SK-N-SH treated with all-trans-retinoic acid at 6 μM for 48 hours (cell line): Measurements from ENCODE around the gene HMX1.

Source experiments
- ATAC-seq: fragments of 200-7000 bp; cut with Tn5 transposase; 3 replicates; pipeline ENCODE4 v1.9.1; 2020; ENCODE audit warnings: mild to moderate bottlenecking, moderate library complexity
- ARNTL ChIP-seq: fragments of 450-650 bp; formaldehyde crosslinking; IDR thresholded peaks from 2 replicates; pipeline ENCODE4 v1.5.0; 2020; ENCODE audit warnings: low read depth, mild to moderate bottlenecking, moderate library complexity, borderline replicate concordance
- BACH2 ChIP-seq: fragments of 250-450 bp; sonication (Bioruptor Pico); IDR thresholded peaks from 2 replicates; pipeline ENCODE4 v1.9.0; 2021; ENCODE audit warnings: mild to moderate bottlenecking, borderline replicate concordance
- CREB5 ChIP-seq: fragments of 250-450 bp; sonication (Bioruptor Pico); IDR thresholded peaks from 2 replicates; pipeline ENCODE4 v1.5.1; 2020; ENCODE audit warnings: low read depth, mild to moderate bottlenecking, moderate library complexity
- CSDC2 ChIP-seq: fragments of 250-450 bp; sonication (Bioruptor Pico); IDR thresholded peaks from 2 replicates; pipeline ENCODE4 v1.5.0; 2020; ENCODE audit warnings: mild to moderate bottlenecking, moderate library complexity
- CSRNP3 ChIP-seq: fragments of 250-450 bp; sonication (Bioruptor Pico); IDR thresholded peaks from 2 replicates; pipeline ENCODE4 v1.5.1; 2021; ENCODE audit warnings: mild to moderate bottlenecking, moderate library complexity
- ESRRG ChIP-seq: fragments of 250-450 bp; sonication (Bioruptor Pico); IDR thresholded peaks from 2 replicates; pipeline ENCODE4 v1.6.1; 2021; ENCODE audit warnings: mild to moderate bottlenecking
- GLIS3 ChIP-seq: fragments of 250-450 bp; sonication (Bioruptor Pico); IDR thresholded peaks from 2 replicates; pipeline ENCODE4 v1.5.0; 2020; ENCODE audit warnings: mild to moderate bottlenecking, moderate library complexity
- ISL1 ChIP-seq: fragments of 250-450 bp; sonication (Bioruptor Pico); IDR thresholded peaks from 2 replicates; pipeline ENCODE4 v2.1.2; 2022; ENCODE audit warnings: mild to moderate bottlenecking, moderate library complexity
- OSR1 ChIP-seq: fragments of 250-450 bp; sonication (Bioruptor Pico); IDR thresholded peaks from 2 replicates; pipeline ENCODE4 v1.8.0; 2022; ENCODE audit warnings: moderate library complexity, mild to moderate bottlenecking, inconsistent platforms
- PATZ1 ChIP-seq: fragments of 250-450 bp; sonication (Bioruptor Pico); IDR thresholded peaks from 2 replicates; pipeline ENCODE4 v1.8.0; 2020; ENCODE audit warnings: mild to moderate bottlenecking, moderate library complexity, borderline replicate concordance
- POU6F1 ChIP-seq: fragments of 250-450 bp; sonication (Bioruptor Pico); IDR thresholded peaks from 2 replicates; pipeline ENCODE4 v1.8.0; 2021; ENCODE audit warnings: low read depth, mild to moderate bottlenecking, moderate library complexity, borderline replicate concordance
- PPARA ChIP-seq: fragments of 250-450 bp; sonication (Bioruptor Pico); IDR thresholded peaks from 2 replicates; pipeline ENCODE4 v1.5.0; 2020; ENCODE audit warnings: mild to moderate bottlenecking, borderline replicate concordance
- RARB ChIP-seq: fragments of 250-450 bp; sonication (Bioruptor Pico); IDR thresholded peaks from 2 replicates; pipeline ENCODE4 v1.8.0; 2021; ENCODE audit warnings: mild to moderate bottlenecking, moderate library complexity
- TCF4 ChIP-seq: fragments of 250-450 bp; sonication (Bioruptor Pico); IDR thresholded peaks from 2 replicates; pipeline ENCODE4 v1.8.0; 2021; ENCODE audit warnings: mild to moderate bottlenecking, moderate library complexity, borderline replicate concordance
- TOX ChIP-seq: fragments of 250-450 bp; sonication (Bioruptor Pico); IDR thresholded peaks from 2 replicates; pipeline ENCODE4 v1.8.0; 2021; ENCODE audit warnings: mild to moderate bottlenecking, moderate library complexity, borderline replicate concordance
- TSHZ2 ChIP-seq: fragments of 250-450 bp; sonication (Bioruptor Pico); IDR thresholded peaks from 2 replicates; pipeline ENCODE4 v1.5.0; 2020; ENCODE audit warnings: mild to moderate bottlenecking, moderate library complexity
- ZC3H10 ChIP-seq: fragments of 250-450 bp; sonication (Bioruptor Pico); IDR thresholded peaks from 2 replicates; pipeline ENCODE4 v1.5.1; 2021; ENCODE audit warnings: mild to moderate bottlenecking, moderate library complexity
- ZFP3 ChIP-seq: fragments of 250-450 bp; sonication (Bioruptor Pico); IDR thresholded peaks from 2 replicates; pipeline ENCODE4 v1.5.0; 2020; ENCODE audit warnings: mild to moderate bottlenecking, moderate library complexity
- ZFP30 ChIP-seq: fragments of 450-650 bp; formaldehyde crosslinking; IDR thresholded peaks from 2 replicates; pipeline ENCODE4 v1.5.0; 2022; ENCODE audit warnings: mild to moderate bottlenecking, moderate library complexity
- ZNF565 ChIP-seq: fragments of 450-650 bp; formaldehyde crosslinking; conservative IDR thresholded peaks from 2 replicates; pipeline ENCODE4 v1.5.0; 2020; ENCODE audit warnings: low read depth, mild to moderate bottlenecking, moderate library complexity
- ZNF70 ChIP-seq: fragments of 450-650 bp; formaldehyde crosslinking; IDR thresholded peaks from 2 replicates; pipeline ENCODE4 v1.5.0; 2020; ENCODE audit warnings: mild to moderate bottlenecking, moderate library complexity
- ZNF8 ChIP-seq: fragments of 450-650 bp; formaldehyde crosslinking; IDR thresholded peaks from 2 replicates; pipeline ENCODE4 v1.5.0; 2020; ENCODE audit warnings: mild to moderate bottlenecking, moderate library complexity

HMX1 gene

GRCh38 chr4:8893227-8893623 is 21.6 kb upstream of the HMX1 start:
- no peak for ATAC-seq
- TF ChIP-seq ESRRG (CRISPR knock-in tag) (no peak), PATZ1 (CRISPR knock-in tag) (no peak), TOX (CRISPR knock-in tag) (no peak), POU6F1 (CRISPR knock-in tag) (no peak), RARB (CRISPR knock-in tag) (no peak), BACH2 (CRISPR knock-in tag) (no peak), ISL1 (CRISPR knock-in tag) (no peak), PPARA (CRISPR knock-in tag) (no peak), CSRNP3 (CRISPR knock-in tag) (no peak), ZFP3 (CRISPR knock-in tag) (no peak), TCF4 (no peak), ARNTL (no peak), ZNF70 (CRISPR knock-in tag) (no peak), TSHZ2 (CRISPR knock-in tag) (no peak), CREB5 (no peak), OSR1 (CRISPR knock-in tag) (no peak), CSDC2 (CRISPR knock-in tag) (no peak), ZNF565 (CRISPR knock-in tag) (no peak), ZFP30 (CRISPR knock-in tag) (no peak), ZC3H10 (CRISPR knock-in tag) (no peak)

GRCh38 chr4:8892556-8893226 is 21.1 kb upstream of the HMX1 start:
- no peak for ATAC-seq
- TF ChIP-seq POU6F1 (CRISPR knock-in tag) (no peak), TOX (CRISPR knock-in tag) (no peak), ZNF565 (CRISPR knock-in tag) (no peak), CSRNP3 (CRISPR knock-in tag) (no peak), PATZ1 (CRISPR knock-in tag) (no peak), CSDC2 (CRISPR knock-in tag) (no peak), ZFP30 (CRISPR knock-in tag) (no peak), PPARA (CRISPR knock-in tag) (no peak), TCF4 (no peak), BACH2 (CRISPR knock-in tag) (no peak), ZNF8 (CRISPR knock-in tag) (no peak), GLIS3 (no peak)
